LNCaP clone FGC (cell line): Measurements from ENCODE around the gene TLE4.

Source experiments
- DNase-seq: peaks from one replicate; pipeline ENCODE4 v3.0.0-alpha.2; 2011; ENCODE audit warnings: low read depth
- H3K4me3 ChIP-seq: 2 replicates; pipeline ENCODE4 v1.5.1; 2011; ENCODE audit warnings: mild to moderate bottlenecking, low read depth, low read length, control low read depth
- CTCF ChIP-seq: IDR thresholded peaks from 2 replicates; pipeline ENCODE4 v1.5.1; 2012; ENCODE audit warnings: mild to moderate bottlenecking; ENCODE audit not compliant: control insufficient read depth, insufficient read depth; ENCODE audit errors: extremely low read depth

Gene TLE4

GRCh38 chr9:79583952-79584654, 12.3 kb downstream of the TLE4 start:
- TF ChIP-seq CTCF = no peak
- no peak overlapping the region for H3K4me3 ChIP-seq
- DNase-seq = no peak

DNA sequence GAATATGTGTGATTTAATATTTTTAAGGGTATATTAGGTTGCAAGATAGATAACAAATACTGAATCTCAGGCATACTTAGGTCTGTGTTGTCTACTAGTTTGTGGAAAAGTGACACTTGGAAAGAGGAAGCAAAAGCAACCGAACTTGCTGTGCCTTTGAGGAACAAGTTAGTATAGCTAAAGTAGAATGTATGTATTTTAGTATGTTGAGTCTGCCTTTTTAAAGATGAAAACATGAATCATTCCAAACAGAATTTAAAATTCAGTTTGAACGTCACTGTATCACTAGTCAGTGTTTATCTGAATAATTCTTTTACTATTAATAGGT, 12.9 kb downstream of the TLE4 start:
- no peak overlapping the region for H3K4me3 ChIP-seq
- no peak for DNase-seq
- TF ChIP-seq CTCF = no peak

GRCh38 chr9:79588488-79589223, 16.9 kb downstream of the TLE4 start:
- no peak for TF ChIP-seq CTCF
- H3K4me3 ChIP-seq = no peak overlapping the region
- DNase-seq = no peak

DNA sequence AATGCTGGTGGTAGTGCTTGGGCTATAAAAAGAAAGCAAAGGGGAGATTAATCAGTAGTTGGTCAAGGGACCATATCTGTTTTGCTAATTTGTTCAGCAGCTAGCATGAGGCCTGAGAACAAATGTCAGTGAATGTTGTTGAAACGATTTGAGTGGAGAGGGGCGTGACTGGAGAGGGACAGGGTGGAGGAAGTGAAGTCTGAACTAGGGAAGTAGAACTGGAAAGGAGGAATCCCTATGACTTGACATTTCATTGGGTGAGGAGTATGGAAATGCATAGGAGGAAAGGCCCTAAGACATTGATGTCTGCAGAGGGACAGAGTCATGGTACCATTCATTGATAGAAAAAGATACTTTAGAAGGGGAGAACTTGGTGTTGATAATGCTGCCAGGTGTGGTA, 19.7 kb downstream of the TLE4 start:
- H3K4me3 ChIP-seq = no peak overlapping the region
- no peak for DNase-seq
- TF ChIP-seq CTCF = no peak

DNA sequence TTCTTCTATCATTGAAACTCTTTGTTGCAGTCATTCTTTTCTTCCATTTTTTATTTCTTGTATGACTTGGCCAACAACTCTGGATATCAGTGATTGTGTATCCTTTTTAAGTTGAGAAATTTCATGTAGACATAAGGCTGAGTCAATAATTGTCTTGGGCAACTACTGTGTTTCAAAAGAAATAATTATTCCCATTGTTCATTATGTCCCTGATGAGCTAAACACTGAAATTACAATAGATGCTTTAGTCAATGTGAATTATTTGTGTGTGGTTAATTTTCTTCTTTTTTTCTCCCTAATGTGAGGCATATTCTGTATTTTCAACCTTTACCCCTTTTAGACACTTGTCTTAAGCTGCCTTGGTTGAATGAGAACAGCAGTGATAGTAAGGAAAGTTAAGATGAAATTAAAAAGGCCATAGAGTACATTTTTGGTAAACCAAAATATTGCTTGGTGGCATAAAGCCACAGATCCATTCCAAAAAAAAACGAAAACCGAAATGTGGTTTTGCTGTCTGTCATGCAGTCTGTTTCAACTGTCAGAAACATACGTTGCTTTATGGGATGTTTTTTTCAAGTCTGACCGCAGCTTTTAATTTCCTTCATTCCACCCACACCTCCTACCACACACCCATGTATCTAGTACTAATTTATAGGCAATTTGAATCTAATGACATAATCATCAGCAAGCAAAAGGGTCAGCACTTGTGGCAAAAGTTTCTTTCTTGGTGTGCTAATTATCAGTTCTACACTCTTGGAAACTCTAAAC, 21.1 kb downstream of the TLE4 start:
- no peak for DNase-seq
- no peak overlapping the region for H3K4me3 ChIP-seq
- TF ChIP-seq CTCF = no peak

GRCh38 chr9:79598562-79599345, 27.0 kb downstream of the TLE4 start:
- TF ChIP-seq CTCF = no peak
- DNase-seq = no peak
- no peak overlapping the region for H3K4me3 ChIP-seq
